HEK293 (cell line): ENCODE measurements around the gene DOCK1.

ENCODE experiments used
- CTCF ChIA-PET: fragments of 350-600 bp; formaldehyde crosslinking; extraction: SDS; loops from one replicate; lab custom pipeline; 2021; ENCODE audit warnings: antibody characterized with exemption; lab: Yijun Ruan, JAX
- POLR2A ChIA-PET: fragments of 300-600 bp; formaldehyde crosslinking; extraction: SDS; loops from one replicate; lab custom pipeline; 2020; ENCODE audit warnings: antibody characterized with exemption, inconsistent platforms; lab: Yijun Ruan, JAX
- H3K27ac ChIP-seq: fragments of 200-500 bp; sonication (Bioruptor generic); 2 replicates; pipeline ENCODE4 v1.5.1; 2014; ENCODE audit warnings: low read depth, low read length, control low read depth, inconsistent platforms; ENCODE audit errors: extremely low read depth
- H3K36me3 ChIP-seq, 2 experiments: fragments of 200-500 bp in 1 of 2; sonication (Bioruptor generic) in 1 of 2; 1 replicate in 1 of 2; 2 replicates in 1 of 2; pipeline ENCODE4 v1.5.1; 2014 to 2017; ENCODE audit warnings: inconsistent platforms in 2 of 2, low read length in 2 of 2; ENCODE audit not compliant: control insufficient read depth in 2 of 2, insufficient read depth in 1 of 2
- H3K4me1 ChIP-seq: fragments of 200-500 bp; sonication (Bioruptor generic); 2 replicates; pipeline ENCODE4 v1.5.1; 2014; ENCODE audit warnings: mild to moderate bottlenecking, low read length, inconsistent platforms; ENCODE audit not compliant: control insufficient read depth, insufficient read depth
- H3K4me3 ChIP-seq: 2 replicates; pipeline ENCODE4 v1.5.1; 2011; ENCODE audit warnings: low read depth, mild to moderate bottlenecking, control low read depth, low read length, moderate library complexity
- H3K9me3 ChIP-seq: fragments of 200-500 bp; sonication (Bioruptor generic); 2 replicates; pipeline ENCODE4 v1.5.1; 2014; ENCODE audit warnings: low read depth, low read length, inconsistent platforms; ENCODE audit not compliant: control insufficient read depth, insufficient read depth
- HOXD13 ChIP-seq: sonication (generic); formaldehyde crosslinking; IDR thresholded peaks from 2 replicates; pipeline ENCODE4 v1.8.0; 2022; ENCODE audit warnings: missing genetic modification reagents, borderline replicate concordance
- PRDM2 ChIP-seq: fragments of 450-650 bp; formaldehyde crosslinking; IDR thresholded peaks from 2 replicates; pipeline ENCODE4 v1.5.1; 2016; ENCODE audit warnings: missing biosample characterization, missing genetic modification characterization, borderline replicate concordance
- SP7 ChIP-seq: fragments of 450-650 bp; formaldehyde crosslinking; IDR thresholded peaks from 2 replicates; pipeline ENCODE4 v1.5.1; 2016; ENCODE audit warnings: missing biosample characterization, missing genetic modification characterization
- YY1 ChIP-seq: fragments of 450-650 bp; formaldehyde crosslinking; IDR thresholded peaks from 2 replicates; pipeline ENCODE4 v1.5.1; 2018; ENCODE audit warnings: missing biosample characterization, missing genetic modification characterization
- ZBTB7A ChIP-seq: fragments of 450-650 bp; formaldehyde crosslinking; IDR thresholded peaks from 2 replicates; pipeline ENCODE4 v1.5.1; 2016; ENCODE audit warnings: low read depth, missing biosample characterization, missing genetic modification characterization
- ZFHX2 ChIP-seq: fragments of 450-650 bp; formaldehyde crosslinking; conservative IDR thresholded peaks from 2 replicates; pipeline ENCODE4 v1.5.1; 2016; ENCODE audit warnings: missing biosample characterization, missing genetic modification characterization
- ZNF121 ChIP-seq: fragments of 450-650 bp; formaldehyde crosslinking; IDR thresholded peaks from 2 replicates; pipeline ENCODE4 v1.5.1; 2016; ENCODE audit warnings: missing biosample characterization, missing genetic modification characterization
- ZNF140 ChIP-seq: fragments of 450-650 bp; formaldehyde crosslinking; IDR thresholded peaks from 2 replicates; pipeline ENCODE4 v1.5.1; 2016; ENCODE audit warnings: missing biosample characterization, missing genetic modification characterization
- ZNF169 ChIP-seq: fragments of 450-650 bp; formaldehyde crosslinking; IDR thresholded peaks from 2 replicates; pipeline ENCODE4 v1.5.1; 2016; ENCODE audit warnings: missing biosample characterization, missing genetic modification characterization
- ZNF202 ChIP-seq: fragments of 450-650 bp; formaldehyde crosslinking; IDR thresholded peaks from 2 replicates; pipeline ENCODE4 v1.5.1; 2016; ENCODE audit warnings: missing biosample characterization, missing genetic modification characterization, borderline replicate concordance
- ZNF274 ChIP-seq, 2 experiments: fragments of 200-500 bp in 1 of 2; fragments of 450-650 bp in 1 of 2; sonication (Bioruptor generic) in 1 of 2; formaldehyde crosslinking in 1 of 2; IDR thresholded peaks; 2 replicates each; pipeline versions ENCODE4 v1.5.1 to v1.6.1; 2014 to 2016; ENCODE audit warnings: borderline replicate concordance in 1 of 2, inconsistent platforms in 1 of 2, low read length in 1 of 2, missing biosample characterization in 1 of 2, missing genetic modification characterization in 1 of 2
- ZNF449 ChIP-seq: fragments of 450-650 bp; formaldehyde crosslinking; IDR thresholded peaks from 2 replicates; pipeline ENCODE4 v1.5.1; 2017; ENCODE audit warnings: missing biosample characterization, mild to moderate bottlenecking, missing genetic modification characterization, moderate library complexity
- ZNF529 ChIP-seq: fragments of 450-650 bp; formaldehyde crosslinking; IDR thresholded peaks from 2 replicates; pipeline ENCODE4 v1.5.1; 2017; ENCODE audit warnings: missing genetic modification characterization, missing biosample characterization; ENCODE audit not compliant: insufficient replicate concordance
- ZNF558 ChIP-seq: fragments of 450-650 bp; formaldehyde crosslinking; IDR thresholded peaks from 2 replicates; pipeline ENCODE4 v1.5.1; 2016; ENCODE audit warnings: missing biosample characterization, missing genetic modification characterization
- ZNF660 ChIP-seq: fragments of 450-650 bp; IDR thresholded peaks from 2 replicates; pipeline ENCODE4 v1.5.1; 2018; ENCODE audit warnings: missing biosample characterization, mild to moderate bottlenecking, missing genetic modification characterization
- ZNF707 ChIP-seq: fragments of 450-650 bp; formaldehyde crosslinking; IDR thresholded peaks from 2 replicates; pipeline ENCODE4 v1.5.1; 2016; ENCODE audit warnings: missing biosample characterization, missing genetic modification characterization
- ZNF777 ChIP-seq: fragments of 450-650 bp; formaldehyde crosslinking; IDR thresholded peaks from 2 replicates; pipeline ENCODE4 v1.5.1; 2017; ENCODE audit warnings: missing biosample characterization, missing genetic modification characterization, borderline replicate concordance

DOCK1 gene

GRCh38 chr10:127024685-127025435 is 119.6 kb downstream of the DOCK1 start (continued):
- TF ChIP-seq ZNF449 (tag by site-specific recombination) (no peak), PRDM2 (tag by site-specific recombination) (no peak), ZNF558 (tag by site-specific recombination) (no peak), ZFHX2 (tag by site-specific recombination) (no peak), HOXD13 (no peak)

- H3K4me3 ChIP-seq, result no peak overlapping the region
- TF ChIP-seq ZNF140 (tag by site-specific recombination) (no peak), ZBTB7A (no peak), ZNF121 (no peak), ZNF529 (tag by site-specific recombination) (no peak), ZNF777 (tag by site-specific recombination) (no peak)
- TF ChIP-seq, all 188 proteins: peak for 0
- no peaks in the 10 kb centered on the region for H3K9me3 ChIP-seq
- no peaks in the 10 kb centered on the region for H3K4me1 ChIP-seq
- no peak overlapping the region for H3K27ac ChIP-seq
- CTCF ChIA-PET, result interaction anchor here (0.7 kb wide), 1 partner anchor 328 kb away, joined by 3 read pairs; no protein-coding TSS in a partner anchor
- peaks cover 17 to 83% of the 10 kb centered on the region in 2 experiments for H3K36me3 ChIP-seq
- POLR2A ChIA-PET, result no interaction called here
These were observed 122.6 kb downstream of the DOCK1 start for GRCh38 chr10:127027786-127028185.

- H3K27ac ChIP-seq, result no peak overlapping the region
- ChIA-PET CTCF (no interaction called here), POLR2A (no interaction called here)
- no peak overlapping the region for H3K4me3 ChIP-seq
- H3K9me3 ChIP-seq, result no peaks in the 10 kb centered on the region
- TF ChIP-seq YY1 (no peak), ZNF169 (tag by site-specific recombination) (no peak), ZNF660 (tag by site-specific recombination) (no peak), SP7 (no peak), ZNF274 (IDR thresholded peaks at IDR 0.05; ENCODE audit: low read length) (no peak), ZNF274 (tag by site-specific recombination; IDR thresholded peaks at IDR 0.05; ENCODE audit: borderline replicate concordance) (no peak), ZNF707 (no peak), ZNF202 (tag by site-specific recombination) (no peak)
- peaks cover 17 to 86% of the 10 kb centered on the region in 2 experiments for H3K36me3 ChIP-seq
- no peaks in the 10 kb centered on the region for H3K4me1 ChIP-seq
These were observed 123.3 kb downstream of the DOCK1 start for GRCh38 chr10:127028556-127028955.
